Cardiac muscle cell (in vitro differentiated cells and primary cell): ENCODE data around the gene RPGRIP1L. TPM values are rescaled to one million over a fixed set of nuclear protein-coding genes. Genes with fewer than 3 reads are reported as not detected.

Experiments used
- DNase-seq, 2 donors: peaks; one replicate each; pipeline versions ENCODE4 v3.0.0 to v3.0.0-alpha.2; 2010 to 2017; ENCODE audit warnings: low read depth in 1 of 2, low spot score in 1 of 2
- H3K27ac ChIP-seq: fragments of 200-600 bp; sonication (generic); 2 replicates; pipeline ENCODE4 v1.5.1; 2016
- H3K27me3 ChIP-seq: fragments of 200-600 bp; sonication (generic); 2 replicates; pipeline ENCODE4 v1.6.0; 2016; ENCODE audit warnings: control low read depth
- H3K36me3 ChIP-seq: fragments of 200-600 bp; sonication (generic); 2 replicates; pipeline ENCODE4 v1.5.1; 2016; ENCODE audit warnings: control low read depth
- H3K4me1 ChIP-seq: fragments of 200-600 bp; sonication (generic); 2 replicates; pipeline ENCODE4 v1.8.1; 2017; ENCODE audit warnings: low read depth, mild to moderate bottlenecking, mixed run types
- H3K4me3 ChIP-seq: fragments of 200-600 bp; sonication (generic); 2 replicates; pipeline ENCODE4 v1.5.1; 2016; ENCODE audit warnings: mild to moderate bottlenecking
- H3K9me3 ChIP-seq: fragments of 200-600 bp; sonication (generic); 2 replicates; pipeline ENCODE4 v1.5.1; 2017; ENCODE audit warnings: low read depth, mild to moderate bottlenecking, control low read depth
- CTCF ChIP-seq: IDR thresholded peaks from 2 replicates; pipeline ENCODE4 v1.5.1; 2012; ENCODE audit warnings: low read depth, mild to moderate bottlenecking, low read length
- polyA plus RNA-seq: library from polyadenylated mRNA; unstranded; fragments of >200 nt; fragmentation: Nextera tagmentation; extraction: Ambion mirVana; gene quantifications from 2 replicates; pipeline ENCODE4 v1.2.1, GENCODE V29; 2016
- total RNA-seq: library from RNA; depleted of rRNA; stranded (reverse); fragments of >200 nt; gene quantifications from 2 replicates; pipeline ENCODE4 v1.2.3, GENCODE V29; 2016

The RPGRIP1L gene
- total and polyA plus RNA-seq, 2 experiments from 2014 or later = 10.4 to 11.0 TPM

- Histone ChIP-seq H3K27ac (no peak overlapping the region), H3K9me3 (no peaks in the 10 kb centered on the region), H3K36me3 (no peaks in the 10 kb centered on the region), H3K4me3 (no peak overlapping the region), H3K27me3 (no peaks in the 10 kb centered on the region), H3K4me1 (peaks cover 4% of the 10 kb centered on the region)
- no peak for TF ChIP-seq CTCF
- no peak for DNase-seq
Observed at GRCh38 chr16:53605831-53606400, 97.7 kb downstream of the RPGRIP1L start.

- H3K4me3 ChIP-seq = no peak overlapping the region
- H3K36me3 ChIP-seq = no peaks in the 10 kb centered on the region
- no peak for TF ChIP-seq CTCF
- H3K27me3 ChIP-seq = no peaks in the 10 kb centered on the region
- no peak for DNase-seq
- no peaks in the 10 kb centered on the region for H3K9me3 ChIP-seq
- no peak overlapping the region for H3K27ac ChIP-seq
- peaks cover 4% of the 10 kb centered on the region for H3K4me1 ChIP-seq
Observed at GRCh38 chr16:53605356-53605755, 98.3 kb downstream of the RPGRIP1L start.

- DNase-seq = no peak
- H3K27me3 ChIP-seq = no peaks in the 10 kb centered on the region
- H3K4me1 ChIP-seq = no peaks in the 10 kb centered on the region
- H3K36me3 ChIP-seq = no peaks in the 10 kb centered on the region
- no peaks in the 10 kb centered on the region for H3K9me3 ChIP-seq
- TF ChIP-seq CTCF = no peak
- no peak overlapping the region for H3K4me3 ChIP-seq
- H3K27ac ChIP-seq = no peak overlapping the region
Observed at GRCh38 chr16:53601961-53602360, 101.7 kb downstream of the RPGRIP1L start.

GRCh38 chr16:53600616-53601015 is 103.0 kb downstream of the RPGRIP1L start:
- DNase-seq = no peak
- Histone ChIP-seq H3K4me1 (no peaks in the 10 kb centered on the region), H3K27ac (no peak overlapping the region), H3K4me3 (no peak overlapping the region), H3K36me3 (no peaks in the 10 kb centered on the region), H3K27me3 (no peaks in the 10 kb centered on the region), H3K9me3 (no peaks in the 10 kb centered on the region)
- no peak for TF ChIP-seq CTCF

- Histone ChIP-seq H3K9me3 (no peaks in the 10 kb centered on the region), H3K4me3 (no peak overlapping the region), H3K27me3 (no peaks in the 10 kb centered on the region), H3K4me1 (no peaks in the 10 kb centered on the region), H3K27ac (no peak overlapping the region), H3K36me3 (no peaks in the 10 kb centered on the region)
- no peak for DNase-seq
- TF ChIP-seq CTCF = no peak
Observed at GRCh38 chr16:53600126-53600525, 103.5 kb downstream of the RPGRIP1L start.
